ENCODE measurements around the gene KSR1. TPM values are rescaled to one million over a fixed set of nuclear protein-coding genes. Genes with fewer than 3 reads are reported as not detected.

The KSR1 gene
- total RNA-seq, 6 donors from 2014 or later = 23.0 to 94.3 (median 60.9) TPM

- Histone ChIP-seq H3K9me3 (no peaks in the 10 kb centered on the region), H3K36me3 (no peaks in the 10 kb centered on the region), H3K4me1 (peaks cover 0 to 35% (median 11%) of the 10 kb centered on the region in 4 donors), H3K27ac (no peak overlapping the region), H3K27me3 (no peaks in the 10 kb centered on the region), H3K4me3 (no peak overlapping the region)
- DNase-seq (no peak), ATAC-seq (ENCODE audit: low FRiP score in 2 of 2) (peak in 1 of 2 donors; percentile 23)
- WGBS, 2 donors = 80 to 81% methylated on average over 10 to 12 of the region's 12 CpGs
- TF ChIP-seq POLR2A (IDR thresholded peaks at IDR 0.05) (no peak), POLR2AphosphoS5 (IDR thresholded peaks at IDR 0.05) (no peak), EP300 (IDR thresholded peaks at IDR 0.05) (no peak), CTCF (IDR thresholded peaks at IDR 0.05) (no peak)
Observed at GRCh38 chr17:27502526-27503324, 46.5 kb downstream of the KSR1 start.

GRCh38 chr17:27503611-27504010 is 47.4 kb downstream of the KSR1 start:
- TF ChIP-seq POLR2A (IDR thresholded peaks at IDR 0.05) (no peak), CTCF (IDR thresholded peaks at IDR 0.05) (no peak), EP300 (IDR thresholded peaks at IDR 0.05) (no peak), POLR2AphosphoS5 (IDR thresholded peaks at IDR 0.05) (no peak)
- WGBS, 2 donors = 93 to 96% methylated on average over 8 of the region's 8 CpGs
- Histone ChIP-seq H3K9me3 (no peaks in the 10 kb centered on the region), H3K27me3 (no peaks in the 10 kb centered on the region), H3K36me3 (no peaks in the 10 kb centered on the region), H3K4me3 (no peak overlapping the region), H3K4me1 (peaks cover under 1 to 31% (median 9%) of the 10 kb centered on the region in 4 donors), H3K27ac (no peak overlapping the region)
- ATAC-seq (ENCODE audit: low FRiP score in 2 of 2) (no peak), DNase-seq (no peak)

GRCh38 chr17:27504188-27504995 is 48.1 kb downstream of the KSR1 start:
- Histone ChIP-seq H3K27ac (no peak overlapping the region), H3K9me3 (no peaks in the 10 kb centered on the region)
- peak in 1 of 2 donors; percentile 40 for DNase-seq

More at GRCh38 chr17:27504188-27504995, 48.1 kb downstream of the KSR1 start:
- no peak for ATAC-seq (ENCODE audit: low FRiP score in 2 of 2)
- peaks cover under 1 to 28% (median 7%) of the 10 kb centered on the region in 4 donors for H3K4me1 ChIP-seq
- TF ChIP-seq POLR2A (IDR thresholded peaks at IDR 0.05) (no peak), POLR2AphosphoS5 (IDR thresholded peaks at IDR 0.05) (no peak), CTCF (IDR thresholded peaks at IDR 0.05) (no peak), EP300 (IDR thresholded peaks at IDR 0.05) (no peak)
- WGBS, 2 donors = 65 to 85% methylated on average over 10 to 15 of the region's 15 CpGs
- H3K4me3 ChIP-seq = no peak overlapping the region
- H3K27me3 ChIP-seq = no peaks in the 10 kb centered on the region
- no peaks in the 10 kb centered on the region for H3K36me3 ChIP-seq

All from upper lobe of left lung (tissue), 6 donors.